HG03135 (cell line): Measurements from ENCODE around the gene OSBPL10.
A peak's percentile ranks its signal among the peaks of the same experiment; 100 is the strongest.

Experiments used
- ATAC-seq: cut with Tn5 transposase; IDR thresholded peaks from one replicate; pipeline ENCODE4 v1.9.1; 2021; ENCODE audit warnings: mild to moderate bottlenecking, moderate library complexity; ENCODE audit not compliant: unreplicated experiment

Gene OSBPL10

GRCh38 chr3:31926543-31926942, 54.5 kb downstream of the OSBPL10 start:
- ATAC-seq = no peak

- ATAC-seq = no peak
Measured at GRCh38 chr3:31925271-31925630, 55.8 kb downstream of the OSBPL10 start.

- ATAC-seq = no peak
Measured at GRCh38 chr3:31924610-31925270, 56.3 kb downstream of the OSBPL10 start.

GRCh38 chr3:31922962-31923361, 58.1 kb downstream of the OSBPL10 start:
- ATAC-seq = no peak

GRCh38 chr3:31921837-31922236, 59.2 kb downstream of the OSBPL10 start:
- ATAC-seq = no peak

- ATAC-seq = no peak
Measured at GRCh38 chr3:31920310-31920709, 60.8 kb downstream of the OSBPL10 start.

GRCh38 chr3:31919528-31919927, 61.5 kb downstream of the OSBPL10 start:
- ATAC-seq = no peak

- peak; percentile 78 for ATAC-seq
Measured at GRCh38 chr3:31918179-31919150, 62.6 kb downstream of the OSBPL10 start.

GRCh38 chr3:31917303-31918005, 63.6 kb downstream of the OSBPL10 start:
- ATAC-seq = peak; percentile 58

- no peak for ATAC-seq
Measured at GRCh38 chr3:31911643-31912042, 69.4 kb downstream of the OSBPL10 start.

GRCh38 chr3:31911124-31911523, 69.9 kb downstream of the OSBPL10 start:
- ATAC-seq = no peak

GRCh38 chr3:31909455-31909854, 71.6 kb downstream of the OSBPL10 start:
- no peak for ATAC-seq

- peak; percentile 77 for ATAC-seq
Measured at GRCh38 chr3:31908391-31909097, 72.5 kb downstream of the OSBPL10 start.

- no peak for ATAC-seq
Measured at GRCh38 chr3:31906182-31906581, 74.9 kb downstream of the OSBPL10 start.

- no peak for ATAC-seq
Measured at GRCh38 chr3:31903686-31904431, 77.2 kb downstream of the OSBPL10 start.

- ATAC-seq = no peak
Measured at GRCh38 chr3:31900583-31900982, 80.5 kb downstream of the OSBPL10 start.

- ATAC-seq = no peak
Measured at GRCh38 chr3:31896648-31897433, 84.2 kb downstream of the OSBPL10 start.

GRCh38 chr3:31896026-31896425, 85.0 kb downstream of the OSBPL10 start:
- no peak for ATAC-seq

- ATAC-seq = no peak
Measured at GRCh38 chr3:31895471-31895870, 85.6 kb downstream of the OSBPL10 start.
